Activated T-helper 2 cell treated with anti-CD3 and anti-CD28 coated beads, Interferon-gamma antibody, Interleukin-2, Interleukin-4, amounts not matched to agents 10 μg/mL and 5 μg/mL and 100 μg/mL, durations not matched to agents 14 hours and 24 hours and 36 hours (primary cell): ENCODE data around the gene BDNF. TPM values are rescaled to one million over a fixed set of nuclear protein-coding genes. Genes with fewer than 3 reads are reported as not detected.
"Not testable (repeated sequence)": the region's sequence is repeated elsewhere in the genome, so short reads cannot be mapped to it uniquely, and the experiment has no call there.

Experiments
- DNase-seq: peaks from one replicate; pipeline ENCODE4 v3.0.0; 2021; ENCODE audit warnings: low spot score
- H3K27ac Mint-ChIP-seq: one replicate; pipeline ENCODE4 v1.8.0; 2021; ENCODE audit warnings: mixed read lengths
- H3K27me3 Mint-ChIP-seq: one replicate; pipeline ENCODE4 v1.8.0; 2021; ENCODE audit warnings: low read depth, mixed read lengths
- H3K36me3 Mint-ChIP-seq: one replicate; pipeline ENCODE4 v1.8.0; 2021; ENCODE audit warnings: low read depth, mixed read lengths
- H3K4me1 Mint-ChIP-seq: one replicate; pipeline ENCODE4 v1.8.0; 2021; ENCODE audit warnings: low read depth, mixed read lengths
- H3K4me3 Mint-ChIP-seq: one replicate; pipeline ENCODE4 v1.8.0; 2021; ENCODE audit warnings: low read depth, mild to moderate bottlenecking, moderate library complexity, mixed read lengths
- H3K9me3 Mint-ChIP-seq: one replicate; pipeline ENCODE4 v1.8.0; 2021; ENCODE audit warnings: mixed read lengths
- intact Hi-C: fragments of 100-400 bp; cut with micrococcal nuclease; formaldehyde crosslinking; loops from one replicate; pipeline ENCODE4 v1.15.1; 2023
- total RNA-seq: library from RNA; stranded (reverse); gene quantifications from 2 replicates; pipeline ENCODE4 v1.2.3, GENCODE V29; 2022

BDNF gene
- total RNA-seq, 1 donor from 2014 or later = not detected

GRCh38 chr11:27653990-27654758 lies 46.1 kb downstream of the BDNF start:
- intact Hi-C loops = no loop called here
- Mint-ChIP-seq H3K36me3 (no peaks in the 10 kb centered on the region), H3K27me3 (no peaks in the 10 kb centered on the region), H3K4me3 (no peak overlapping the region), H3K4me1 (no peaks in the 10 kb centered on the region), H3K9me3 (no peaks in the 10 kb centered on the region), H3K27ac (no peak overlapping the region)
- DNase-seq = no peak

- no peak for DNase-seq
- H3K4me1 Mint-ChIP-seq = no peaks in the 10 kb centered on the region
- H3K27me3 Mint-ChIP-seq = no peaks in the 10 kb centered on the region
- H3K27ac Mint-ChIP-seq = no peak overlapping the region
- no peaks in the 10 kb centered on the region for H3K9me3 Mint-ChIP-seq
- H3K4me3 Mint-ChIP-seq = no peak overlapping the region
- intact Hi-C loops = no loop called here
- H3K36me3 Mint-ChIP-seq = no peaks in the 10 kb centered on the region
Measured at GRCh38 chr11:27651711-27652110, 48.5 kb downstream of the BDNF start.

GRCh38 chr11:27650988-27651387 lies 49.3 kb downstream of the BDNF start:
- Mint-ChIP-seq H3K4me1 (no peaks in the 10 kb centered on the region), H3K36me3 (no peaks in the 10 kb centered on the region), H3K9me3 (no peaks in the 10 kb centered on the region), H3K27ac (no peak overlapping the region), H3K4me3 (no peak overlapping the region), H3K27me3 (no peaks in the 10 kb centered on the region)
- intact Hi-C loops = no loop called here
- no peak for DNase-seq

GRCh38 chr11:27649800-27650199 lies 50.5 kb downstream of the BDNF start:
- Mint-ChIP-seq H3K36me3 (no peaks in the 10 kb centered on the region), H3K27me3 (no peaks in the 10 kb centered on the region), H3K4me3 (no peak overlapping the region), H3K9me3 (no peaks in the 10 kb centered on the region), H3K27ac (no peak overlapping the region), H3K4me1 (no peaks in the 10 kb centered on the region)
- DNase-seq = no peak
- intact Hi-C loops = no loop called here

GRCh38 chr11:27648840-27649239 lies 51.4 kb downstream of the BDNF start:
- intact Hi-C loops = no loop called here
- Mint-ChIP-seq H3K27me3 (no peaks in the 10 kb centered on the region), H3K27ac (no peak overlapping the region), H3K4me1 (no peaks in the 10 kb centered on the region), H3K4me3 (no peak overlapping the region), H3K36me3 (no peaks in the 10 kb centered on the region), H3K9me3 (no peaks in the 10 kb centered on the region)
- no peak for DNase-seq

GRCh38 chr11:27646051-27646818 lies 54.0 kb downstream of the BDNF start:
- DNase-seq = no peak
- intact Hi-C loops = no loop called here
- Mint-ChIP-seq H3K27ac (no peak overlapping the region), H3K9me3 (no peaks in the 10 kb centered on the region), H3K4me3 (no peak overlapping the region), H3K36me3 (no peaks in the 10 kb centered on the region), H3K4me1 (no peaks in the 10 kb centered on the region), H3K27me3 (no peaks in the 10 kb centered on the region)

- H3K4me3 Mint-ChIP-seq = no peak overlapping the region
- no peaks in the 10 kb centered on the region for H3K27me3 Mint-ChIP-seq
- no peak for DNase-seq
- no peaks in the 10 kb centered on the region for H3K36me3 Mint-ChIP-seq
- intact Hi-C loops = no loop called here
- H3K27ac Mint-ChIP-seq = no peak overlapping the region
- no peaks in the 10 kb centered on the region for H3K9me3 Mint-ChIP-seq
- no peaks in the 10 kb centered on the region for H3K4me1 Mint-ChIP-seq
Measured at GRCh38 chr11:27642954-27643353, 57.3 kb downstream of the BDNF start.

- intact Hi-C loops = no loop called here
- Mint-ChIP-seq H3K4me3 (no peak overlapping the region), H3K9me3 (peaks cover 4% of the 10 kb centered on the region), H3K4me1 (no peaks in the 10 kb centered on the region), H3K27me3 (no peaks in the 10 kb centered on the region), H3K27ac (no peak overlapping the region), H3K36me3 (no peaks in the 10 kb centered on the region)
- DNase-seq = no peak
Measured at GRCh38 chr11:27640954-27641353, 59.3 kb downstream of the BDNF start.

GRCh38 chr11:27635567-27636037 lies 64.7 kb downstream of the BDNF start:
- Mint-ChIP-seq H3K4me1 (no peaks in the 10 kb centered on the region), H3K4me3 (no peak overlapping the region), H3K36me3 (no peaks in the 10 kb centered on the region), H3K9me3 (peaks cover 7% of the 10 kb centered on the region), H3K27ac (no peak overlapping the region), H3K27me3 (no peaks in the 10 kb centered on the region)
- intact Hi-C loops = no loop called here
- DNase-seq = no peak

- H3K36me3 Mint-ChIP-seq, H3K4me3 Mint-ChIP-seq, H3K9me3 Mint-ChIP-seq, DNase-seq, H3K4me1 Mint-ChIP-seq, H3K27me3 Mint-ChIP-seq, intact Hi-C loops, H3K27ac Mint-ChIP-seq: not testable (repeated sequence)
Measured at GRCh38 chr11:27634776-27635175, 65.5 kb downstream of the BDNF start.

- H3K27ac Mint-ChIP-seq, H3K9me3 Mint-ChIP-seq, H3K36me3 Mint-ChIP-seq, H3K27me3 Mint-ChIP-seq, intact Hi-C loops, H3K4me1 Mint-ChIP-seq, H3K4me3 Mint-ChIP-seq, DNase-seq: not testable (repeated sequence)
Measured at GRCh38 chr11:27634282-27634681, 66.0 kb downstream of the BDNF start.

GRCh38 chr11:27629023-27629422 lies 71.2 kb downstream of the BDNF start:
- H3K4me3 Mint-ChIP-seq, H3K9me3 Mint-ChIP-seq, DNase-seq, H3K27ac Mint-ChIP-seq, H3K4me1 Mint-ChIP-seq, H3K27me3 Mint-ChIP-seq, H3K36me3 Mint-ChIP-seq, intact Hi-C loops: not testable (repeated sequence)

- no peaks in the 10 kb centered on the region for H3K36me3 Mint-ChIP-seq
- no peak overlapping the region for H3K27ac Mint-ChIP-seq
- no peak for DNase-seq
- no peaks in the 10 kb centered on the region for H3K27me3 Mint-ChIP-seq
- H3K4me1 Mint-ChIP-seq = no peaks in the 10 kb centered on the region
- H3K9me3 Mint-ChIP-seq = no peaks in the 10 kb centered on the region
- intact Hi-C loops = no loop called here
- no peak overlapping the region for H3K4me3 Mint-ChIP-seq
Measured at GRCh38 chr11:27627979-27628378, 72.3 kb downstream of the BDNF start.
